GM12878 (cell line): Measurements from ENCODE around the gene RNU6-9. TPM values are rescaled to one million over a fixed set of nuclear protein-coding genes. Genes with fewer than 3 reads are reported as not detected.

Experiments used
- ATAC-seq: fragments of 200-7000 bp; cut with Tn5 transposase; 3 replicates; pipeline ENCODE4 v1.9.1; 2020; ENCODE audit warnings: mild to moderate bottlenecking, moderate library complexity
- BruUV-seq: library from RNA; stranded (reverse); fragments of 400-500 nt; replicated peaks from 2 replicates; lab custom pipeline; 2021; lab: Mats Ljungman, UMichigan
- CTCF ChIA-PET: fragments of 300-600 bp; sonication (Branson Sonifier 250); formaldehyde crosslinking; extraction: SDS; loops from one replicate; lab custom pipeline; 2021; ENCODE audit warnings: inconsistent platforms; lab: Yijun Ruan, JAX
- POLR2A ChIA-PET: fragments of 350-600 bp; formaldehyde crosslinking; extraction: SDS; loops from one replicate; lab custom pipeline; 2021; ENCODE audit warnings: inconsistent platforms; lab: Charles Lee
- RAD21 ChIA-PET: fragments of 300-600 bp; sonication (Branson Sonifier 250); formaldehyde crosslinking; loops from one replicate; lab custom pipeline; 2023; ENCODE audit warnings: antibody characterized with exemption; ENCODE audit not compliant: unreplicated experiment; lab: Charles Lee
- SMC1A ChIA-PET: fragments of 300-600 bp; sonication (Branson Sonifier 250); formaldehyde crosslinking; loops from one replicate; lab custom pipeline; 2023; ENCODE audit not compliant: unreplicated experiment, uncharacterized antibody; lab: Charles Lee
- DNase-seq: peaks from one replicate; pipeline ENCODE4 v3.0.0-alpha.2; 2011; ENCODE audit warnings: low read depth, low spot score
- FAIRE-seq: peaks from 3 replicates; lab custom pipeline; 2011; peaks lifted over from hg19 to GRCh38; lab: Jason Lieb, UNC
- H2AFZ ChIP-seq: 2 replicates; pipeline ENCODE4 v1.6.0; 2011; ENCODE audit warnings: low read depth, low read length, control low read depth; ENCODE audit not compliant: control insufficient read depth
- H3K27ac ChIP-seq: 2 replicates; pipeline ENCODE4 v1.5.1; 2011; ENCODE audit warnings: control low read depth; ENCODE audit not compliant: control insufficient read depth, insufficient read depth
- H3K27me3 ChIP-seq, 2 experiments: replicated peaks in 1 of 2; 2 replicates each; pipeline versions ENCODE4 v1.6.0 to v1.6.1; 2011; ENCODE audit warnings: low read length in 1 of 2; ENCODE audit not compliant: control insufficient read depth in 2 of 2, insufficient read depth in 2 of 2
- H3K36me3 ChIP-seq, 2 experiments: 2 replicates each; pipeline ENCODE4 v1.5.1; 2011; ENCODE audit warnings: low read length in 1 of 2; ENCODE audit not compliant: control insufficient read depth in 2 of 2, insufficient read depth in 2 of 2
- H3K4me1 ChIP-seq: 2 replicates; pipeline ENCODE4 v1.6.1; 2011; ENCODE audit warnings: mild to moderate bottlenecking, low read length, moderate library complexity, mixed read lengths; ENCODE audit not compliant: control insufficient read depth, insufficient read depth
- H3K4me2 ChIP-seq: 2 replicates; pipeline ENCODE4 v1.6.0; 2011; ENCODE audit warnings: control low read depth; ENCODE audit not compliant: control insufficient read depth, insufficient read depth
- H3K4me3 ChIP-seq: fragments of 200-600 bp; sonication (generic); 2 replicates; pipeline ENCODE4 v1.5.1; 2016
- H3K79me2 ChIP-seq: 2 replicates; pipeline ENCODE4 v1.6.0; 2011; ENCODE audit warnings: low read length; ENCODE audit not compliant: control insufficient read depth, insufficient read depth
- H3K9ac ChIP-seq: 2 replicates; pipeline ENCODE4 v1.8.0; 2011; ENCODE audit warnings: low read length, control low read depth, mixed read lengths; ENCODE audit not compliant: control insufficient read depth, insufficient read depth
- H3K9me3 ChIP-seq: replicated peaks from 3 replicates; pipeline ENCODE4 v1.5.1; 2011; ENCODE audit warnings: mild to moderate bottlenecking, low read length; ENCODE audit not compliant: control insufficient read depth, insufficient read depth
- H4K20me1 ChIP-seq: 2 replicates; pipeline ENCODE4 v1.6.0; 2011; ENCODE audit not compliant: control insufficient read depth, insufficient read depth
- BCL3 ChIP-seq: IDR thresholded peaks from 2 replicates; pipeline ENCODE4 v1.6.1; 2011; ENCODE audit warnings: borderline replicate concordance, low read depth, mild to moderate bottlenecking, moderate library complexity, low read length; ENCODE audit not compliant: insufficient read depth, poor library complexity, severe bottlenecking
- CHD4 ChIP-seq: fragments of 200-600 bp; sonication (generic); IDR thresholded peaks from 2 replicates; pipeline ENCODE4 v1.6.1; 2016; ENCODE audit warnings: mild to moderate bottlenecking
- ETV6 ChIP-seq, 2 experiments: fragments of 450-650 bp in 1 of 2; IDR thresholded peaks in 1 of 2; conservative IDR thresholded peaks in 1 of 2; 2 replicates each; pipeline ENCODE4 v1.6.1; 2014; ENCODE audit warnings: antibody characterized with exemption in 1 of 2, borderline replicate concordance in 1 of 2, low read depth in 1 of 2, mild to moderate bottlenecking in 1 of 2, moderate library complexity in 1 of 2
- EZH2 ChIP-seq: IDR thresholded peaks from 2 replicates; pipeline ENCODE4 v1.6.1; 2012; ENCODE audit warnings: low read depth, mild to moderate bottlenecking, control low read depth, inconsistent platforms, low read length, borderline replicate concordance; ENCODE audit not compliant: control insufficient read depth
- HDAC6 ChIP-seq: fragments of 200-600 bp; sonication (generic); IDR thresholded peaks from one replicate; pipeline ENCODE4 v1.8.0; 2017; ENCODE audit warnings: antibody characterized with exemption; ENCODE audit not compliant: unreplicated experiment
- IKZF1 ChIP-seq: fragments of 450-650 bp; conservative IDR thresholded peaks from 2 replicates; pipeline ENCODE4 v1.6.1; 2017; ENCODE audit warnings: antibody characterized with exemption, mild to moderate bottlenecking
- JUND ChIP-seq: IDR thresholded peaks from 2 replicates; pipeline ENCODE4 v1.6.1; 2012; ENCODE audit warnings: low read depth, mild to moderate bottlenecking, low read length, improper control_type of control experiment, moderate library complexity
- MYC ChIP-seq: IDR thresholded peaks from 2 replicates; pipeline ENCODE4 v1.6.1; 2011; ENCODE audit warnings: mild to moderate bottlenecking, low read length, moderate library complexity, inconsistent platforms; ENCODE audit not compliant: insufficient read depth, insufficient replicate concordance, insufficient read length, severe bottlenecking
- PAX8 ChIP-seq: fragments of 450-650 bp; IDR thresholded peaks from 2 replicates; pipeline ENCODE4 v1.6.1; 2017; ENCODE audit warnings: mild to moderate bottlenecking, moderate library complexity
- POU2F2 ChIP-seq: IDR thresholded peaks from 3 replicates; pipeline ENCODE4 v1.6.1; 2011; ENCODE audit warnings: low read depth, mild to moderate bottlenecking, low read length, borderline replicate concordance
- RAD51 ChIP-seq: fragments of 450-650 bp; IDR thresholded peaks from 2 replicates; pipeline ENCODE4 v1.6.1; 2016; ENCODE audit warnings: moderate library complexity, mild to moderate bottlenecking, inconsistent platforms
- RB1 ChIP-seq: fragments of 450-650 bp; formaldehyde crosslinking; IDR thresholded peaks from 2 replicates; pipeline ENCODE4 v1.6.1; 2017; ENCODE audit warnings: mild to moderate bottlenecking, borderline replicate concordance
- SREBF2 ChIP-seq: IDR thresholded peaks from 2 replicates; pipeline ENCODE4 v1.6.1; 2012; ENCODE audit warnings: mild to moderate bottlenecking, low read length
- SRF ChIP-seq, 2 experiments: IDR thresholded peaks; 2 replicates each; pipeline ENCODE4 v1.6.1; 2011; ENCODE audit warnings: low read depth in 2 of 2, low read length in 2 of 2, mild to moderate bottlenecking in 1 of 2, moderate library complexity in 1 of 2
- STAT1 ChIP-seq: fragments of 450-650 bp; conservative IDR thresholded peaks from 2 replicates; pipeline ENCODE4 v1.6.1; 2014; ENCODE audit warnings: antibody characterized with exemption, mild to moderate bottlenecking
- TAF1 ChIP-seq: IDR thresholded peaks from 2 replicates; pipeline ENCODE4 v1.6.1; 2011; ENCODE audit warnings: mild to moderate bottlenecking, low read depth, low read length, borderline replicate concordance
- TCF3 ChIP-seq: IDR thresholded peaks from 2 replicates; pipeline ENCODE4 v1.6.1; 2012; ENCODE audit warnings: low read depth, mild to moderate bottlenecking, low read length, borderline replicate concordance; ENCODE audit not compliant: insufficient read depth
- WGBS: methylation state at CpG from one replicate; pipeline ENCODE4 v1.1.6; 2016; ENCODE audit warnings: low lambda C conversion rate; ENCODE audit not compliant: insufficient replicate concordance, insufficient coverage; ENCODE audit errors: missing lambda C conversion rate; 5-methylcytosine and 5-hydroxymethylcytosine counted together
- in situ Hi-C: fragments of 300-500 bp; cut with MboI; formaldehyde crosslinking; loops from 9 replicates; pipeline ENCODE4 v1.14.3; 2018; ENCODE audit warnings: mixed read lengths
- intact Hi-C: fragments of 100-400 bp; cut with micrococcal nuclease; formaldehyde crosslinking; loops from one replicate; pipeline ENCODE4 v1.14.2; 2022; ENCODE audit not compliant: unreplicated experiment
- polyA plus RNA-seq, 11 experiments: library from polyadenylated mRNA; depleted of rRNA in 4 of 11; unstranded in 6 of 11; stranded (reverse) in 5 of 11; fragments of >200 nt; fragmentation: Nextera tagmentation in 4 of 11; fragmentation: Illumina TruSeq in 1 of 11; extraction: Ambion mirVana in 4 of 11; extraction: Trizol in 1 of 11; gene quantifications; 1 replicate in 1 of 11; 2 replicates in 10 of 11; pipeline versions ENCODE4 v1.2.1 to v1.2.3, GENCODE V29; 2011 to 2016; ENCODE audit warnings: inconsistent platforms in 2 of 11, missing spikeins in 2 of 11, low read depth in 1 of 11
- total RNA-seq, 4 experiments: library from RNA; depleted of rRNA in 3 of 4; stranded (reverse); fragments of >200 nt in 3 of 4; fragmentation: Illumina TruSeq in 1 of 4; extraction: Trizol in 1 of 4; gene quantifications; 2 replicates each; pipeline versions ENCODE4 v1.2.1 to v1.2.3, GENCODE V29; 2013 to 2021
- TF ChIP-seq, protein P1 (sequence below): fragments of 450-650 bp; IDR thresholded peaks from 2 replicates; pipeline ENCODE4 v1.6.1; 2018; ENCODE audit warnings: borderline replicate concordance, mild to moderate bottlenecking; ENCODE audit not compliant: partially characterized antibody

Gene RNU6-9
- total and polyA plus RNA-seq, 10 of the 15 experiments (the other 5 are each of a cell fraction or from before 2014, with no cell fraction given), result not detected

GRCh38 chr19:918152-918437, 24.8 kb downstream of the RNU6-9 start:
- Histone ChIP-seq H3K4me2 (peak overlapping the region; percentile 77; the same call in 1 of the 2 replicates), H2AFZ (no peak overlapping the region), H3K79me2 (peaks cover 4% of the 10 kb centered on the region), H4K20me1 (no peaks in the 10 kb centered on the region), H3K9me3 (no peaks in the 10 kb centered on the region), H3K27ac (no peak overlapping the region)
- WGBS, result 28% methylated on average over 12 of the region's 12 CpGs
- no peak for DNase-seq
- BruUV-seq, result no TSS peak
- ChIA-PET CTCF (interaction anchor here (4.6 kb wide), 1 partner anchor 54 kb away, joined by 50 read pairs; no protein-coding TSS in a partner anchor), SMC1A (interaction anchor here (1.1 kb wide), 1 partner anchor 10 kb away, joined by 4 read pairs; no protein-coding TSS in a partner anchor), RAD21 (interaction anchor here (0.6 to 3.6 kb wide), 3 partner anchors 20 to 60 kb away, joined by 3 to 46 read pairs (median 5); no protein-coding TSS in a partner anchor)
- in situ Hi-C loops, result no loop called here
- intact Hi-C loops, result no loop called here
- FAIRE-seq, result no peak
- ATAC-seq, result no peak
- TF ChIP-seq HDAC6, result no peak
- no peak for TF ChIP-seq CHD4
- no peak for TF ChIP-seq JUND
- TF ChIP-seq IKZF1, result no peak
- TF ChIP-seq MYC, result no peak
- TF ChIP-seq, protein P1, sequence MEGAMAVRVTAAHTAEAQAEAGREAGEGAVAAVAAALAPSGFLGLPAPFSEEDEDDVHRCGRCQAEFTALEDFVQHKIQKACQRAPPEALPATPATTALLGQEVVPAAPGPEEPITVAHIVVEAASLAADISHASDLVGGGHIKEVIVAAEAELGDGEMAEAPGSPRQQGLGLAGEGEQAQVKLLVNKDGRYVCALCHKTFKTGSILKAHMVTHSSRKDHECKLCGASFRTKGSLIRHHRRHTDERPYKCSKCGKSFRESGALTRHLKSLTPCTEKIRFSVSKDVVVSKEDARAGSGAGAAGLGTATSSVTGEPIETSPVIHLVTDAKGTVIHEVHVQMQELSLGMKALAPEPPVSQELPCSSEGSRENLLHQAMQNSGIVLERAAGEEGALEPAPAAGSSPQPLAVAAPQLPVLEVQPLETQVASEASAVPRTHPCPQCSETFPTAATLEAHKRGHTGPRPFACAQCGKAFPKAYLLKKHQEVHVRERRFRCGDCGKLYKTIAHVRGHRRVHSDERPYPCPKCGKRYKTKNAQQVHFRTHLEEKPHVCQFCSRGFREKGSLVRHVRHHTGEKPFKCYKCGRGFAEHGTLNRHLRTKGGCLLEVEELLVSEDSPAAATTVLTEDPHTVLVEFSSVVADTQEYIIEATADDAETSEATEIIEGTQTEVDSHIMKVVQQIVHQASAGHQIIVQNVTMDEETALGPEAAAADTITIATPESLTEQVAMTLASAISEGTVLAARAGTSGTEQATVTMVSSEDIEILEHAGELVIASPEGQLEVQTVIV, result no peak
- no peak for TF ChIP-seq EZH2
- no peak for TF ChIP-seq BCL3
- TF ChIP-seq RAD51, result no peak
- TF ChIP-seq STAT1, result no peak
- no peak for TF ChIP-seq TCF3
- no peak for TF ChIP-seq SREBF2
- TF ChIP-seq TAF1, result no peak
- TF ChIP-seq RB1, result no peak
- TF ChIP-seq POU2F2, result no peak
- TF ChIP-seq SRF (IDR thresholded peaks at IDR 0.05; ENCODE audit: low read depth in 2 of 2, low read length in 2 of 2), result no peak
- TF ChIP-seq PAX8, result no peak
- no peak for TF ChIP-seq ETV6 (conservative IDR thresholded peaks at IDR 0.05 in 1 of 2, IDR thresholded peaks at IDR 0.05 in 1 of 2; ENCODE audit: borderline replicate concordance in 1 of 2, low read depth in 1 of 2)
- TF ChIP-seq, all 136 proteins: peak for 0
- Histone ChIP-seq H3K4me1 (peaks cover 25% of the 10 kb centered on the region), H3K36me3 (no peaks in the 10 kb centered on the region), H3K27me3 (peaks cover 0 to 2% of the 10 kb centered on the region in 2 experiments; a peak in 1 of 4 replicates), H3K9ac (no peak overlapping the region), H3K4me3 (peak overlapping the region; percentile 41; the same call in 1 of the 2 replicates)
- POLR2A ChIA-PET, result interaction anchor here (0.6 kb wide), 1 partner anchor 411 kb away, joined by 8 read pairs; no protein-coding TSS in a partner anchor
